VCaP (cell line): ENCODE results near the gene SLC25A39.

Source experiments
- H3K27ac ChIP-seq: fragments of 450-650 bp; 2 replicates; pipeline ENCODE4 v1.5.1; 2017
- TF ChIP-seq, protein P1 (sequence below): fragments of 450-650 bp; conservative IDR thresholded peaks from 2 replicates; pipeline ENCODE4 v1.5.1; 2017; ENCODE audit warnings: mild to moderate bottlenecking, moderate library complexity

Gene SLC25A39

DNA sequence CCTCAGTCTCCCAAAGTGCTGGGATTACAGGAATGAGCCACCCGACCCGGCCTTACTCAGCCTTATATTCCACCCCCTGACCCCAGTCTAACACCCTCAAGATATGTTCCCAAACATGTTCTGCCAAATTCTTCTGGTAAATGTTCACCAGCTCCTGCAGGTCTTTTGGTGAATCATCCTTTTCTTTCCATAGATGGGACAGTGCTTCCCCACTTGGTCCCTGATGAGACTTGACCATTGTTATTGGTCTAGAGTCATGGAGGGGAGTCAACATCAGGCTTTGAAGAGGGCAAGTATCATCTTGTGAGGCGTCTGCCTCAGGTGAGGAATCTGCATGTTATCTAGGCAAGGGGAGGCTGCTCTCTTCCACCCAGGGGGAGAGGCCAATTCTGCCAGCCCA lies 26.6 kb downstream of the SLC25A39 start:
- TF ChIP-seq, protein P1, sequence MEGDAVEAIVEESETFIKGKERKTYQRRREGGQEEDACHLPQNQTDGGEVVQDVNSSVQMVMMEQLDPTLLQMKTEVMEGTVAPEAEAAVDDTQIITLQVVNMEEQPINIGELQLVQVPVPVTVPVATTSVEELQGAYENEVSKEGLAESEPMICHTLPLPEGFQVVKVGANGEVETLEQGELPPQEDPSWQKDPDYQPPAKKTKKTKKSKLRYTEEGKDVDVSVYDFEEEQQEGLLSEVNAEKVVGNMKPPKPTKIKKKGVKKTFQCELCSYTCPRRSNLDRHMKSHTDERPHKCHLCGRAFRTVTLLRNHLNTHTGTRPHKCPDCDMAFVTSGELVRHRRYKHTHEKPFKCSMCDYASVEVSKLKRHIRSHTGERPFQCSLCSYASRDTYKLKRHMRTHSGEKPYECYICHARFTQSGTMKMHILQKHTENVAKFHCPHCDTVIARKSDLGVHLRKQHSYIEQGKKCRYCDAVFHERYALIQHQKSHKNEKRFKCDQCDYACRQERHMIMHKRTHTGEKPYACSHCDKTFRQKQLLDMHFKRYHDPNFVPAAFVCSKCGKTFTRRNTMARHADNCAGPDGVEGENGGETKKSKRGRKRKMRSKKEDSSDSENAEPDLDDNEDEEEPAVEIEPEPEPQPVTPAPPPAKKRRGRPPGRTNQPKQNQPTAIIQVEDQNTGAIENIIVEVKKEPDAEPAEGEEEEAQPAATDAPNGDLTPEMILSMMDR = no peak
- no peak overlapping the region for H3K27ac ChIP-seq

DNA sequence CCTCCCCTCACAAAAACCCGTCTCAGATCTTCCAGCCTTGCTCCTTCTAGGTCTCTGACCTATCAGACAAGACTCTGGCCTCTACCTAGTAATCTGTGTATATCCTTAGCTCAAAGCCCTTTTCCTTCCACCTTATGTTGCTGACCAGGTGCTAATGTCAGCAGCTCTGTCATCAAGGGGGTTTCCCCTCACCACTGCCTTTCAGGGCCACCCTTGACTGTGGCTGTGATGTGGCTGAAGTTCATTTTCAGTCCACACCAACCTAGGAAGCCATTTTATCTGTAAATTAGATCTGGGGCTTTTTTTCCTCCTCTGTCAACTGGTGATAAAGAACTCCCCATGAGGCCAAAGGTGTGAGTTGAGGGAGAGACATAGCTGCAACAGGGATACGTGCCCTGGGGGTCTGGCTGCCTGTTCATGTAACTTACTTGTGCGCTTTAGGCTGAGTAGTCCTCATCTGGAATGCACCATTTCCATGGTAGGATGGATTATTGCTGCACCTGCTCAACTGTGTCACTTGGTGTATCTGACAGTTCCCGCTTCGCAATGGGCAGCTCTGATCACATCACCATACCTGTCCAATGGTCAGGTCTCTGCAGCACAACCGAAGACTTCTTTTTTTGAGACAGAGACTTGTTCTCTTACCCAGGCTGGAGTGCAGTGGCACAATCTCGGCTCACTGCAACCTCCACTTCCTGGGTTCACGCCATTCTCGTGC lies 31.0 kb downstream of the SLC25A39 start:
- TF ChIP-seq, protein P1 = no peak
- no peak overlapping the region for H3K27ac ChIP-seq

DNA sequence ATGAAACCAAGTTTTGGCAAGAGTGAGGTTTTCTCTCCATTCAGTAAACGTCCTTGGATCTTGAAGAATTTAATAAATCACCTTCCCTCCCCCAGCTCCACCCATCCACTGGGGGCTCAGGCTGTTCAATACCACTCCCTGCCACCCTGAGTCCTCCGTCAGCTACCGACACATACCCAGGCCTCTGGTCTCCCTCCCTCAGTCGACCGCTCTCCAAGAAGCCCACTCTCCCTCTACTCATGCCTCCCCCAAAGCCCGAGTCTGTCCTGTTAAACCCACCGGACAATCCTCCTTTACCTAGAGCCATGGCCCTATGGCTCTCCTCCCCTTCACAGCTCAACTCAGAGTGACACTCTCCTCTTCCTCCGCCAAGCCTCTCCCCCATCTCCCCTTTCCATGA lies 37.0 kb downstream of the SLC25A39 start:
- TF ChIP-seq, protein P1 = no peak
- no peak overlapping the region for H3K27ac ChIP-seq

DNA sequence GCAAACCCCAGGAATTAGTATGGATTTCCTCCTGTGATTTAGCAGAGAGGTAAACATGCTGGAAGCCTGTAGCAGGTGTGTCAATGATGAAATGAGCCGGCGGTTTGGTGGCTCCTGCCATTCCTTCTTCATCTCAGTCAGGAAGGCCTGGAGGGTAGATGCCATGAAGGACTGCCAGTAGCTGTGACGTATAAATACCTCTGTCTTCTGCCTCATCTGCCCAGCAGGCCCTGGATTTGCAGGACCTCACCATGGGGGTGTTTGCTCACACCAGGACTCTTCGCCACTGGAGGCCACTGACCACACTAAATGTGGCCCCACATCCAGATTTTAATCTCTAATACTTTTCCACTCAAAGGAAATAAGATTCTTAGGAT lies 40.6 kb downstream of the SLC25A39 start:
- H3K27ac ChIP-seq = no peak overlapping the region
- TF ChIP-seq, protein P1 = no peak

DNA sequence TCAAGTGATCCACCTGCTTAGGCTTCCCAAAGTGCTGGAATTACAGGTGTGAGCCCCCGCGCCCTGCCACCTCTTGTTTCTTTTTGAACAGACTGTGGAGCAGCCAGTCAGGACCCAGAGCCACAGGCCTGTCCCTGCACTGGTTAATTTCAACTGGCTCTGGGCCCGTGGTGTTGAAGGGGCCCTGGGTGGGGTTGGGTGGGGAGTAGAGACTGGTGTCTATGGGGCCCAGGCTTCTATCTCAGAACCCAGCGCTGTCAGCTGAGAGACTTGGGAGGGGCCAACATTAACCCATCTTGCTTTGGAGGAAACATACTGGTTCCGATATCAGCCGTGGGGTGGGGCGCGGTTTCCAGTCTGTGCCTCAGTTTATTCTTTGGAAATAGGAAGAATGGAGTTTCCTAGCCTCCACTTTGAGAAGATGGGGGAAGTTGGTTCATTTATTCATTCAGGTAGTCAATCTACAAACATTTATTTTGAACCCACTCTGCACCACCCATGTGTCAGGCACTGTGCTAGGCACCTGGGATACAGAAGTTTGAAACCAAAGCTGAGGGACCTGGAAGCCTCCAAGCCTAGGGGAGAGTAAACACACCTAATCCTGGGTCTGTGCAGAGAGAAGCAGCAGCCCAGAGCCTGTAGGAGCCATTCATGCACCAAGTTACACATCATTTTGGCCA lies 41.1 kb downstream of the SLC25A39 start:
- TF ChIP-seq, protein P1 = no peak
- H3K27ac ChIP-seq = no peak overlapping the region

DNA sequence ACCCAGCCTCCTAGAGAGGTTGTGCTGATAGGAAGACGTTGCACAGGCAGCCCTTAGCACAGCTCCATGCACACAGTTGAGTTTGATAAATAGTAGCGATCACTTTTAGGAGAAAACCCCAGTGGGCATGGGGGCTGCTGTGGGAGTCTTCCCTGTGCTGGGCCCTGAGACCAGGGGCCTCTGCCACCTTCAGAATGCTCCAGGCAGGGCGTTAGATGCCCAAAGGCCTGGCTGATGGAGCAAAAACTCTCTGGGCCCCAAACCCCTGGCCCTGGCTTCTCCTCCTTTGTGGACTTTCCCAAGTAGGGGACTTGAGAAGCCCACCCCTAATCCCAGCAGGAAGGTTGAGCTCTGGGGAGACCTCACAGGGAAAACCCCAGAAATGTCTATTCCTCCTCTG lies 42.4 kb downstream of the SLC25A39 start:
- H3K27ac ChIP-seq = no peak overlapping the region

DNA sequence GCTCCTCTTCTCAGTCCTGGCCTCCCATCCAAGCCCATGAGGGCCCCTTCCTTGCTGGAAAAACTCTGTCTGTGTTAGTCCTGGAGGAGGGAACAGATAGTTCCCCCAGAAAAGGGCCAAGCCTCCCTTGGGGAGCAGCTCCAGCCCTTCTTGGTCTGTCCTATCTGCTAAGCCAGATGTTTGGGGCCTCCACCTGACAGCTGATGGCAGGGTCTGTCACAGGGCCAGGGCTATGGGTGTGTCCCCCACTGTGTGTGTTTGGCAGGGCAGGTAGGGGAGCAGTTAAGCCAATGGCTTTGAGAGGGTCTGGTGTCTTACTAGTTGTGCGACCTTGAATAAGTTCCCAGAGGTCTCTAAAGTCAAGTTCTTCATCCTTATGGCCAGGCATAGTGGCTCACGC lies 43.1 kb downstream of the SLC25A39 start:
- H3K27ac ChIP-seq = no peak overlapping the region
- TF ChIP-seq, protein P1 = no peak

More for the DNA sequence above, 42.4 kb downstream of the SLC25A39 start:
- TF ChIP-seq, protein P1 = no peak
